B cell (primary cell): Measurements from ENCODE around the gene ZNF547. TPM values are rescaled to one million over a fixed set of nuclear protein-coding genes. Genes with fewer than 3 reads are reported as not detected.

Experiments used
- ATAC-seq: fragments of 200-7000 bp; cut with Tn5 transposase; one replicate; pipeline ENCODE4 v1.10.0; 2021; ENCODE audit warnings: low read depth, mild to moderate bottlenecking, moderate number of reproducible peaks, moderate library complexity
- CTCF ChIA-PET: fragments of 350-600 bp; sonication (Branson Sonifier 250); formaldehyde crosslinking; loops from one replicate; lab custom pipeline; 2021; ENCODE audit warnings: antibody characterized with exemption, inconsistent platforms; lab: Charles Lee
- POLR2A ChIA-PET: fragments of 350-600 bp; sonication (Branson Sonifier 250); formaldehyde crosslinking; loops from one replicate; lab custom pipeline; 2021; ENCODE audit warnings: antibody characterized with exemption; lab: Charles Lee
- DNase-seq: peaks from one replicate; pipeline ENCODE4 v3.0.0; 2013
- H2AFZ ChIP-seq: 2 replicates; pipeline ENCODE4 v1.6.1; 2012; ENCODE audit warnings: mild to moderate bottlenecking, low read depth, low read length; ENCODE audit not compliant: insufficient read depth, poor library complexity, severe bottlenecking
- H3K27ac ChIP-seq, 2 donors: 1 replicate in 1 of 2; 2 replicates in 1 of 2; pipeline ENCODE4 v1.5.1; 2012 to 2013; ENCODE audit warnings: low read length in 2 of 2, mild to moderate bottlenecking in 2 of 2, moderate library complexity in 1 of 2
- H3K27me3 ChIP-seq, 4 experiments: fragments of 200-600 bp in 1 of 4; sonication (generic) in 1 of 4; replicated peaks in 1 of 4; 1 replicate in 2 of 4; 2 replicates in 2 of 4; pipeline versions ENCODE4 v1.6.1 to v1.7.0; 2013 to 2016; ENCODE audit warnings: low read length in 3 of 4, mild to moderate bottlenecking in 2 of 4, mixed read lengths in 1 of 4, moderate library complexity in 1 of 4; ENCODE audit not compliant: insufficient read depth in 4 of 4, control insufficient read depth in 3 of 4; ENCODE audit errors: control extremely low read depth in 1 of 4
- H3K36me3 ChIP-seq, 2 experiments: replicated peaks in 1 of 2; 1 replicate in 1 of 2; 2 replicates in 1 of 2; pipeline versions ENCODE4 v1.6.1 to v1.7.1; 2013; ENCODE audit warnings: low read length in 1 of 2; ENCODE audit not compliant: insufficient read depth in 2 of 2, control insufficient read depth in 1 of 2; ENCODE audit errors: control extremely low read depth in 1 of 2, extremely low read depth in 1 of 2
- H3K4me1 ChIP-seq, 2 donors: fragments of 200-600 bp in 1 of 2; sonication (generic) in 1 of 2; 1 replicate in 1 of 2; 2 replicates in 1 of 2; pipeline versions ENCODE4 v1.5.1 to v1.6.1; 2013 to 2017; ENCODE audit warnings: low read length in 2 of 2; ENCODE audit not compliant: control insufficient read depth in 2 of 2, insufficient read depth in 2 of 2
- H3K4me2 ChIP-seq: replicated peaks from 2 replicates; pipeline ENCODE3; 2012; ENCODE audit warnings: mild to moderate bottlenecking, low read depth, low read length; ENCODE audit not compliant: poor library complexity, severe bottlenecking
- H3K4me3 ChIP-seq, 5 experiments: fragments of 200-600 bp in 1 of 5; sonication (generic) in 1 of 5; 1 replicate in 3 of 5; 2 replicates in 2 of 5; pipeline versions ENCODE4 v1.5.1 to v1.7.0; 2011 to 2016; ENCODE audit warnings: low read length in 4 of 5, mild to moderate bottlenecking in 4 of 5, low read depth in 2 of 5, control low read depth in 1 of 5, moderate library complexity in 1 of 5; ENCODE audit not compliant: insufficient read depth in 1 of 5; ENCODE audit errors: control extremely low read depth in 1 of 5, extremely low read depth in 1 of 5
- H3K79me2 ChIP-seq: fragments of 200-600 bp; sonication (generic); one replicate; pipeline ENCODE4 v1.6.0; 2016; ENCODE audit warnings: low read length; ENCODE audit not compliant: control insufficient read depth, insufficient read depth
- H3K9ac ChIP-seq: fragments of 200-600 bp; sonication (generic); 2 replicates; pipeline ENCODE4 v1.6.1; 2017; ENCODE audit warnings: mild to moderate bottlenecking, low read length, moderate library complexity
- H3K9me3 ChIP-seq, 3 donors: one replicate each; pipeline versions ENCODE4 v1.6.1 to v1.7.1; 2013; ENCODE audit warnings: low read length in 2 of 3; ENCODE audit not compliant: control insufficient read depth in 2 of 3, insufficient read depth in 1 of 3; ENCODE audit errors: control extremely low read depth in 1 of 3
- H4K20me1 ChIP-seq: 2 replicates; pipeline ENCODE4 v1.6.0; 2012; ENCODE audit warnings: mild to moderate bottlenecking, low read length; ENCODE audit not compliant: insufficient read depth, control insufficient read depth, poor library complexity, severe bottlenecking
- H3K27ac Mint-ChIP-seq: one replicate; pipeline ENCODE4 v1.8.0; 2021; ENCODE audit warnings: mixed read lengths
- H3K27me3 Mint-ChIP-seq: one replicate; pipeline ENCODE4 v1.8.0; 2021; ENCODE audit warnings: mixed read lengths
- H3K4me1 Mint-ChIP-seq: one replicate; pipeline ENCODE4 v1.8.0; 2021; ENCODE audit warnings: mixed read lengths
- H3K4me3 Mint-ChIP-seq: one replicate; pipeline ENCODE4 v1.8.0; 2021; ENCODE audit warnings: mixed read lengths
- H3K9me3 Mint-ChIP-seq: one replicate; pipeline ENCODE4 v1.8.0; 2022; ENCODE audit warnings: mixed read lengths; ENCODE audit not compliant: insufficient read depth
- EZH2 ChIP-seq: IDR thresholded peaks from 2 replicates; pipeline ENCODE4 v1.6.1; 2012; ENCODE audit warnings: borderline replicate concordance, low read depth, mild to moderate bottlenecking, moderate library complexity, low read length; ENCODE audit not compliant: insufficient read depth, poor library complexity, severe bottlenecking
- WGBS: methylation state at CpG from one replicate; pipeline ENCODE4 v1.1.5; 2013; ENCODE audit warnings: missing lambda C conversion rate; ENCODE audit not compliant: insufficient coverage; 5-methylcytosine and 5-hydroxymethylcytosine counted together
- intact Hi-C: fragments of 100-400 bp; cut with micrococcal nuclease; formaldehyde crosslinking; loops from one replicate; pipeline ENCODE4 v1.10.0; 2022
- polyA plus RNA-seq: library from polyadenylated mRNA; depleted of rRNA; stranded (reverse); fragments of >200 nt; gene quantifications from 2 replicates; pipeline ENCODE4 v1.2.3, GENCODE V29; 2012
- total RNA-seq, 2 donors: library from RNA; stranded (reverse); fragments of 120-200 nt in 1 of 2; gene quantifications; 1 replicate in 1 of 2; 2 replicates in 1 of 2; pipeline versions ENCODE4 v1.2.3 to v1.2.4, GENCODE V29; 2013 to 2022
- TF ChIP-seq, protein P1 (sequence below): fragments of 200-600 bp; IDR thresholded peaks from one replicate; pipeline ENCODE4 v1.8.0; 2022; ENCODE audit warnings: antibody characterized with exemption, mild to moderate bottlenecking

Gene ZNF547
- total and polyA plus RNA-seq, 2 donors (not counting 1 experiment from before 2014, with no cell fraction given): 2.6 to 9.7 TPM

DNA sequence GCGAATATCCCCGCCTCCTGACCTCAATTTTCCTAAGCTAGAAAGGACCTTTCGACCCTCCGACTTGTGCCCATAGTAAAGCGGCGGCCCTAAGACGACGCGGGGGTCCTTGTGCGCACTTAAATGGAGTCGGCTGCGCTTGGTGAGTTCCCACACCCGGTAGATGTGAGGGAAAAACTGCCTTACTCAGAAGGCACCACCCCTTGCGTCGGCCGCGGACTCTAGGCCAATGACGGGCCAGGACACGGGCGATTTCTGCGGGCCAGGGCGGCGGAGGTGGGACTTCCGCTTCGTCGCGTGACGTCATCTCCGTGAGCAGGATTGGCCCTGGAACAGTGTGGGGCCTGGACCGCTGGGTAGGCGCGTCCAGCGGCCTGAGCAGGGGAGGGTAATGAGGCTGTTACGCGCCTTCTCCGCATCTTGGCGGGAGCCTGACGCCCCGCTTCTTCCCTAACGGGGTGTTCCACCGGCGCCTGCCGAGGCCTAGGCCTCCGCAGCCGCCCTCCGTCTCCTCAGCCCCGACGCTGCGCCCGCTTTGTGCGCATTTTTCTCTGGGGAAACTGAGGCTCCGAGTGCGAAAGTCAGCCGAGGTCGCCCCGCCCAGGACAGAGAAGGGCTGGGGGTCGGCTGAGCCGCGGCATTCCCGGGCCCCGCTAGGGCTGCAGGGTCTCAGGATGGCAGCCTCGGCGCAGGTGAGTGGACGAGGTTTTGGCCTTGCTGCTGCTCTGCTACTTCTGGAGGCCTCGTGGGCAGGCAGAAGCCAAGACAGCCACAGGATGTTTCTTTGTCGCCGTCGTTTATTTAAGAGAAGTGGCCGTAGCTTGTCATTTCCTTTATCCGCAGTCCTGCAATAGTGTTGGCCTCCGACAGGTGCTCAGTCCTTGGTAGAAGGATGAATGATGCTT lies 42.9 kb upstream of the ZNF547 start, which contains the start of gene ZNF543:
Gene ZNF543 (plus strand): TSS at position 293 of the 905 bp plus-strand sequence. CDS start 382 bp downstream, at position 675.
- peak; percentile 96 for DNase-seq
- Mint-ChIP-seq H3K27ac (peak within 1 kb of the TSS; percentile 96), H3K4me1 (peaks cover 32% of the 10 kb centered on the region), H3K9me3 (peaks cover 3% of the 10 kb centered on the region), H3K4me3 (peak within 1 kb of the TSS; percentile 93), H3K27me3 (peaks cover 24% of the 10 kb centered on the region)
- intact Hi-C loops: loop anchor here (1.0 kb wide), 5 partner anchors 31 to 80 kb away; partner anchors contain the start of genes TRAPPC2B, ZNF304, ZNF460 and ZNF547
- WGBS: 1% methylated on average over 65 of the region's 71 CpGs
- peaks cover 0 to 20% of the 10 kb centered on the region in 2 experiments for H3K36me3 ChIP-seq
- TF ChIP-seq, protein P1, sequence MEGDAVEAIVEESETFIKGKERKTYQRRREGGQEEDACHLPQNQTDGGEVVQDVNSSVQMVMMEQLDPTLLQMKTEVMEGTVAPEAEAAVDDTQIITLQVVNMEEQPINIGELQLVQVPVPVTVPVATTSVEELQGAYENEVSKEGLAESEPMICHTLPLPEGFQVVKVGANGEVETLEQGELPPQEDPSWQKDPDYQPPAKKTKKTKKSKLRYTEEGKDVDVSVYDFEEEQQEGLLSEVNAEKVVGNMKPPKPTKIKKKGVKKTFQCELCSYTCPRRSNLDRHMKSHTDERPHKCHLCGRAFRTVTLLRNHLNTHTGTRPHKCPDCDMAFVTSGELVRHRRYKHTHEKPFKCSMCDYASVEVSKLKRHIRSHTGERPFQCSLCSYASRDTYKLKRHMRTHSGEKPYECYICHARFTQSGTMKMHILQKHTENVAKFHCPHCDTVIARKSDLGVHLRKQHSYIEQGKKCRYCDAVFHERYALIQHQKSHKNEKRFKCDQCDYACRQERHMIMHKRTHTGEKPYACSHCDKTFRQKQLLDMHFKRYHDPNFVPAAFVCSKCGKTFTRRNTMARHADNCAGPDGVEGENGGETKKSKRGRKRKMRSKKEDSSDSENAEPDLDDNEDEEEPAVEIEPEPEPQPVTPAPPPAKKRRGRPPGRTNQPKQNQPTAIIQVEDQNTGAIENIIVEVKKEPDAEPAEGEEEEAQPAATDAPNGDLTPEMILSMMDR: no peak
- no peak for TF ChIP-seq EZH2
- peaks cover 0 to 21% (median 13%) of the 10 kb centered on the region in 4 experiments for H3K27me3 ChIP-seq
- H3K4me3 ChIP-seq: peak within 1 kb of the TSS; percentile 50 to 95 (median 89)
- peak; percentile 98 for ATAC-seq
- peak within 1 kb of the TSS; percentile 96 for H3K4me2 ChIP-seq
- CTCF ChIA-PET: no interaction called here
- H4K20me1 ChIP-seq: no peaks in the 10 kb centered on the region
- H3K9ac ChIP-seq: peak within 1 kb of the TSS; percentile 99
- H3K79me2 ChIP-seq: peaks cover 34% of the 10 kb centered on the region
- H3K4me1 ChIP-seq: peaks cover 19 to 23% of the 10 kb centered on the region in 2 donors
- peak within 1 kb of the TSS; percentile 85 to 89 for H3K27ac ChIP-seq
- H2AFZ ChIP-seq: peak within 1 kb of the TSS; percentile 93
- peaks cover 0 to 9% (median 2%) of the 10 kb centered on the region in 3 donors for H3K9me3 ChIP-seq
- POLR2A ChIA-PET: interaction anchor here (0.6 to 0.9 kb wide), 3 partner anchors 23 to 40 kb away, joined by 4 read pairs; partner anchors contain the start of gene ZNF460
